DOHH2 (cell line): ENCODE data around the gene DHRS9.

Source experiments
- H3F3A ChIP-seq: fragments of 200-600 bp; sonication (generic), shearing (Covaris generic); 2 replicates; pipeline ENCODE4 v1.6.0; 2016; ENCODE audit warnings: antibody characterized with exemption, mild to moderate bottlenecking; ENCODE audit not compliant: control insufficient read depth, insufficient read depth
- H3K27ac ChIP-seq: fragments of 200-600 bp; sonication (generic); 2 replicates; pipeline ENCODE4 v1.5.1; 2014; ENCODE audit warnings: low read depth, mild to moderate bottlenecking, low read length, moderate library complexity
- H3K27me3 ChIP-seq: fragments of 200-600 bp; sonication (generic); 2 replicates; pipeline ENCODE4 v1.6.1; 2014; ENCODE audit warnings: mild to moderate bottlenecking, low read length, mixed read lengths; ENCODE audit not compliant: control insufficient read depth
- H3K36me3 ChIP-seq: fragments of 200-600 bp; sonication (generic); 2 replicates; pipeline ENCODE4 v1.6.1; 2014; ENCODE audit warnings: mild to moderate bottlenecking, low read length, moderate library complexity, mixed read lengths; ENCODE audit not compliant: control insufficient read depth
- H3K4me1 ChIP-seq: fragments of 200-600 bp; sonication (generic); 2 replicates; pipeline ENCODE4 v1.6.1; 2014; ENCODE audit warnings: mild to moderate bottlenecking, low read length, mixed read lengths; ENCODE audit not compliant: control insufficient read depth
- H3K4me2 ChIP-seq: fragments of 200-600 bp; sonication (generic); 2 replicates; pipeline ENCODE4 v1.6.0; 2014; ENCODE audit warnings: mild to moderate bottlenecking, low read length, moderate library complexity
- H3K4me3 ChIP-seq: fragments of 200-600 bp; sonication (generic); 2 replicates; pipeline ENCODE4 v1.5.1; 2014; ENCODE audit warnings: mild to moderate bottlenecking, low read length, mixed read lengths
- H3K79me2 ChIP-seq: fragments of 200-600 bp; sonication (generic); 2 replicates; pipeline ENCODE4 v1.6.1; 2014; ENCODE audit warnings: mild to moderate bottlenecking, low read length, mixed read lengths; ENCODE audit not compliant: control insufficient read depth
- H3K9me2 ChIP-seq: fragments of 200-600 bp; sonication (generic); replicated peaks from 2 replicates; pipeline ENCODE4 v1.6.1; 2014; ENCODE audit warnings: mild to moderate bottlenecking, low read length, mixed read lengths; ENCODE audit not compliant: control insufficient read depth
- H3K9me3 ChIP-seq: fragments of 200-600 bp; sonication (generic); 2 replicates; pipeline ENCODE4 v1.6.1; 2014; ENCODE audit warnings: antibody characterized with exemption, low read length, mixed read lengths; ENCODE audit not compliant: control insufficient read depth, insufficient read depth
- H4K20me1 ChIP-seq: fragments of 200-600 bp; sonication (generic); 2 replicates; pipeline ENCODE4 v1.6.0; 2014; ENCODE audit warnings: low read depth, mild to moderate bottlenecking, antibody characterized with exemption, low read length, moderate library complexity; ENCODE audit not compliant: control insufficient read depth, insufficient read depth
- CTCF ChIP-seq: fragments of 200-600 bp; sonication (generic); IDR thresholded peaks from one replicate; pipeline ENCODE4 v1.5.1; 2014; ENCODE audit warnings: antibody characterized with exemption, mild to moderate bottlenecking, low read depth, low read length; ENCODE audit not compliant: poor library complexity, severe bottlenecking
- EZH2phosphoT487 ChIP-seq: fragments of 200-600 bp; sonication (generic); IDR thresholded peaks from 2 replicates; pipeline ENCODE4 v1.6.1; 2017; ENCODE audit warnings: borderline replicate concordance, mild to moderate bottlenecking, antibody characterized with exemption, low read length, moderate library complexity, mixed read lengths

Gene DHRS9

DNA sequence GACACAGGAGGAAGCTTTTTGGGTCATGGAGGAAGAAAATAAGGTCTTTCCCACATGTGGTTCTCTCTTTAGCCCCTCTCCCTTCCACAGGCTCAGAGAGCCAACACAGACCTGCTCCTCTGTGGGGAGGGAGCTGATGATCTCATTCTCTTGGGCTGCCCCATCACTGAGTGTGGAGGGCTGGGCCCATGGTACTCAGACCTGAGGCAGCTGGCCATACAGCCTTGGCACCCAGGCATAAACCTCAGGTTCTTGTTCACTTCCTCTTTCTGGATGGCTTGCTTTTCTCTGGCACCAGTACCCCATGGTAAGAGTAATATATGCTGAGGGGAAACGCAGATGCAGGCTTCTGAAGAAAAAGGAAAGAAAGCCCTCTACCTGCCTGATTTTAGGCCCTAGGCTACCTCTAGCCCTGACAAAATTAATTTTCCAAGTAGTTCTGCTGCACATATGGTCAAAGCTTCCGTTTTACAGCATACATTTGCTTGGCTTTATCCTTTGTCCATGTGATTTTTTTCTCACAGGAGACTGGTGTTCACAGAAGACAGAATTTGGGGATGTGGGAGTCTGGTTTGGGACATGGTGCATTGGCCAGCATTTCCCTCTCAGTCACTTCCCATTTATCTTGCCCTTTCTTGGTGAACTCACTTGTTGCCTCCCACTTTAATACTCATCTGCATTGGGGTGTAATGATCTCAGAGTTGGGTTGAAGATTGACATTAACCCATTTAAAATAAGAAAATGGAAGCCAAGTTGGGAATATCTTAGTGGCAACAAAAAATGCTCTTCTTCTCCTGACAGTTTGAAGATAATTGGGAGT, 11.1 kb downstream of the DHRS9 start:
- H3K27ac ChIP-seq: no peak overlapping the region
- no peaks in the 10 kb centered on the region for H4K20me1 ChIP-seq
- no peaks in the 10 kb centered on the region for H3K27me3 ChIP-seq
- H3K4me3 ChIP-seq: no peak overlapping the region
- no peaks in the 10 kb centered on the region for H3K9me3 ChIP-seq
- no peak for TF ChIP-seq CTCF
- TF ChIP-seq EZH2phosphoT487: no peak
- peaks cover 22% of the 10 kb centered on the region for H3K4me1 ChIP-seq
- H3F3A ChIP-seq: no peaks in the 10 kb centered on the region
- H3K9me2 ChIP-seq: no peaks in the 10 kb centered on the region
- no peaks in the 10 kb centered on the region for H3K79me2 ChIP-seq
- H3K4me2 ChIP-seq: no peak overlapping the region
- no peaks in the 10 kb centered on the region for H3K36me3 ChIP-seq

DNA sequence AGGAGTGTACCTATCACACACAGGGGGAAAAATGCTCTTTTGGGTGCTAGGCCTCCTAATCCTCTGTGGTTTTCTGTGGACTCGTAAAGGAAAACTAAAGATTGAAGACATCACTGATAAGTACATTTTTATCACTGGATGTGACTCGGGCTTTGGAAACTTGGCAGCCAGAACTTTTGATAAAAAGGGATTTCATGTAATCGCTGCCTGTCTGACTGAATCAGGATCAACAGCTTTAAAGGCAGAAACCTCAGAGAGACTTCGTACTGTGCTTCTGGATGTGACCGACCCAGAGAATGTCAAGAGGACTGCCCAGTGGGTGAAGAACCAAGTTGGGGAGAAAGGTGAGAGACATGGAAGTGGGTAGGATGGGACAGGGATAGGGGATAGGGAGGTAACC, 12.2 kb downstream of the DHRS9 start:
- Histone ChIP-seq H3K4me2 (no peak overlapping the region), H3F3A (no peaks in the 10 kb centered on the region)
- TF ChIP-seq CTCF (no peak), EZH2phosphoT487 (no peak)

DNA sequence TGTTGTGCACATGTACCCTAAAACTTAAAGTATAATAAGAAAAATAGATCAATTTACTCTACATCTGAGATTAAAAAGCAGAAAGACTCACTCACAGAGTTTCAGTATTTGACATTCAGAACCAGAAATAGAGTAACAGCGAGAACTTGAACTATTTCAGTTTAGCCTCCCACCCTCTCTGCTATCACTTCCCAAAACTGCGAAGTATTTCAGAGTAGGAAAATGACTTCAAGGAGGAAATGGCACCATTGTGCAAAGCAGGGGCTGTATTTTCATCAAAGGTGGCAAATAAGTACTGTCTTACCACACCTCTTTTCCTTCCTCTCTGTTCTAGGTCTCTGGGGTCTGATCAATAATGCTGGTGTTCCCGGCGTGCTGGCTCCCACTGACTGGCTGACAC, 13.6 kb downstream of the DHRS9 start:
- Histone ChIP-seq H3K4me2 (peak overlapping the region; percentile 25), H3K4me3 (no peak overlapping the region), H3K36me3 (no peaks in the 10 kb centered on the region), H4K20me1 (no peaks in the 10 kb centered on the region), H3F3A (no peaks in the 10 kb centered on the region), H3K9me3 (peaks cover 4% of the 10 kb centered on the region), H3K4me1 (peaks cover 18% of the 10 kb centered on the region), H3K27me3 (no peaks in the 10 kb centered on the region), H3K9me2 (no peaks in the 10 kb centered on the region), H3K79me2 (no peaks in the 10 kb centered on the region), H3K27ac (no peak overlapping the region)
- TF ChIP-seq EZH2phosphoT487: no peak
- no peak for TF ChIP-seq CTCF

More for the DNA sequence above, 12.2 kb downstream of the DHRS9 start:
- Histone ChIP-seq H3K9me3 (peaks cover 4% of the 10 kb centered on the region), H3K79me2 (no peaks in the 10 kb centered on the region), H4K20me1 (no peaks in the 10 kb centered on the region), H3K27ac (no peak overlapping the region), H3K4me1 (peaks cover 22% of the 10 kb centered on the region), H3K9me2 (no peaks in the 10 kb centered on the region), H3K27me3 (no peaks in the 10 kb centered on the region), H3K4me3 (no peak overlapping the region), H3K36me3 (no peaks in the 10 kb centered on the region)
